ENCODE measurements around the gene ULK4.
"Not testable (repeated sequence)": the region's sequence is repeated elsewhere in the genome, so short reads cannot be mapped to it uniquely, and the experiment has no call there.

ULK4 gene

DNA sequence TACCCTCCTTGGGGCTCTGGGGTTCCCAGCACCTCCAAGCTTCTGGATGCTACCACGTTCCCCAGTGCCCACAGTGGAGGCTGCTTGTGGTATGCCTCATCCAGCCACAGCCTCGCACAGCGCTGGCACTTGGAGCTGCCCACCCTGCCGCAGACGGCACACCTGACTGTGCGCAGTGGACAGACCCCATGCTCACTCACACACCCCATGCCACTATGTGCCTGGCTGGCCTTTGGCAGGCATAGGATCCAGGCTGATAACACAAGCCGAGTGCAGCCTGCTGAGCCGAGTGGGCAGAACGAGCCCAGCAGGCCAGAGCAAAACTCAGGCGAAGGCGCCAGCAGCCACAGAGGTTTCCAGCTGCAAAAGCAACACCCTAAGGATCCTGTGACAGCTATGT, 311.5 kb downstream of the ULK4 start:
- Histone ChIP-seq H3K4me1 (ENCODE audit: control insufficient read depth, insufficient read depth, low read length) (peaks cover 6% of the 10 kb centered on the region), H3K4me3 (ENCODE audit: low read length) (no peak overlapping the region), H3K9ac (ENCODE audit: low read depth, low read length) (no peak overlapping the region), H3K9me3 (replicated peaks; ENCODE audit: low read length) (no peaks in the 10 kb centered on the region), H3K36me3 (ENCODE audit: insufficient read depth, low read length) (no peaks in the 10 kb centered on the region), H3K27me3 (ENCODE audit: control insufficient read depth, insufficient read depth, low read length) (no peaks in the 10 kb centered on the region), H3K4me2 (ENCODE audit: low read length) (no peak overlapping the region)

DNA sequence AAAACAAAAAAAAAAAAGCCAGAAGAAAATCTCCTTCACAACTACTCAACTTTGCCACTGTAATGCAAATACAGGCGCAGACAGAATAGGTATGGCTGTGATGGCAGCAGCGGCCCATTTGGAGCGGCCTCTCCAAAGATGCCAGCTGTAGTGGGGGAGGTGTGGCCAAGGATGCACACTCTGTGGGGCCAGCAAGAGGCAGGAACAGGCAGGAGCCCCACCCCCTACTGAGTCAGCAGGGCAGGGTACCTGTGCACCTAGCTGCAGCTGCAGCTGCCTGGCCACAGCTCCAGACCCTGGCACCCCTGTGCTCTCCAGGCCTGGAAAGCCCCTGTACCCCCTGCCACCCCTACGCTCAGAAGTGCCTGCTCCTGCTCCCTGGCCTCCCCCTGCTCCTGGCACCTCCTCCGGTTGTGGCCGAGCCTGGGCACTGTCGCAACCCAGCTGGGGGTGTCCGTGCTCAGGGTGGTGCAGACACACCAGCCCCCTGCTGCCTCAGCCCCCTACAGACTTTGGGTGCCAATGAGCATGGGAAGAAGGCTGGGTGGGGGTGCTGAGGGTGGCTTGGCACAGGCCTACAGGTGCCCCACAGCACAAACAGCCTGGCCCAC, 312.7 kb downstream of the ULK4 start:
- no peaks in the 10 kb centered on the region for H3K9me3 ChIP-seq (replicated peaks; ENCODE audit: low read length)
- no peaks in the 10 kb centered on the region for H3K27me3 ChIP-seq (ENCODE audit: control insufficient read depth, insufficient read depth, low read length)
- peaks cover 6% of the 10 kb centered on the region for H3K4me1 ChIP-seq (ENCODE audit: control insufficient read depth, insufficient read depth, low read length)
- H3K4me2 ChIP-seq (ENCODE audit: low read length) = no peak overlapping the region
- H3K36me3 ChIP-seq (ENCODE audit: insufficient read depth, low read length) = no peaks in the 10 kb centered on the region
- no peak overlapping the region for H3K9ac ChIP-seq (ENCODE audit: low read depth, low read length)
- no peak overlapping the region for H3K4me3 ChIP-seq (ENCODE audit: low read length)

- H3K4me1 ChIP-seq (ENCODE audit: control insufficient read depth, insufficient read depth, low read length); H3K4me2 ChIP-seq (ENCODE audit: low read length); H3K9me3 ChIP-seq (replicated peaks; ENCODE audit: low read length); H3K4me3 ChIP-seq (ENCODE audit: low read length); H3K36me3 ChIP-seq (ENCODE audit: insufficient read depth, low read length); H3K9ac ChIP-seq (ENCODE audit: low read depth, low read length); H3K27me3 ChIP-seq (ENCODE audit: control insufficient read depth, insufficient read depth, low read length): not testable (repeated sequence)
Observed at GRCh38 chr3:41647730-41648129, 314.2 kb downstream of the ULK4 start.

DNA sequence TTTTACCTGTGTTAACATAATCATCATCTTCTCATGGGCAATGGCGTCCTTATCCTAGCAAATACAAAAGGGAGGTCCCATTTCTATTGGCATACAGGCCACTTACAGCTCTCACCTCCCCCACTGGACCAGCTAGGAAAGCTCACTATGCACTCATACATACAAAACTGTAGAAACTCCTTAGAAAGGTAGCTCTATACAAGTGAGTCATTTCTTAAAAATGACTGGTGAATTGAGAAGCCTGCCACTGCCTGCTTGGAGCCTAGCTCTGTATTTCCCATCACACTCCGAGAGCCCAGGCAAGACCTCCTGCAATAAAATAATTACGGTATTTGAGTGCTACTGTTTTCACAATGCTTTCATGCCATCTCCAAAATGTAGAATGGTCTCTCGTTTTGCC, 321.8 kb downstream of the ULK4 start:
- Histone ChIP-seq H3K4me3 (ENCODE audit: low read length) (no peak overlapping the region), H3K9me3 (replicated peaks; ENCODE audit: low read length) (no peaks in the 10 kb centered on the region), H3K36me3 (ENCODE audit: insufficient read depth, low read length) (no peaks in the 10 kb centered on the region), H3K27me3 (ENCODE audit: control insufficient read depth, insufficient read depth, low read length) (no peaks in the 10 kb centered on the region), H3K9ac (ENCODE audit: low read depth, low read length) (no peak overlapping the region), H3K4me1 (ENCODE audit: control insufficient read depth, insufficient read depth, low read length) (no peaks in the 10 kb centered on the region), H3K4me2 (ENCODE audit: low read length) (no peak overlapping the region)

DNA sequence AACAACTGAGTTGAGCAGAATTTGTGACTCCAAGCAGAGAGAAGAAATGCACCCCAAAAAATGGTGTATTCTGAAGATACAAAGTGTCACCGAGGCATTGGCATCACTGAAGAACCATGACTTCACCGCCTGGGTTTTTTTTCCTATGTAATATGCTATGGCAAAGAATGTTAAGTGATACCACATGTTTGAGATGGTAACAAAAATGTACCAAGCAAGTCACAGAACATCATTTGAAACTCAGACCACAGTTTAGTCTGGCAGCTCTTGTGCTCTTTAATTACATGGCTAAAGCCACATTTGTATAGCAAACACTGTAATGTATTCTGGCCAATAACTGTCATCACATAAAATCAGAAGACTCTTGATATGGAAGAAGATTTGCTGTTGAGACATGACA, 323.5 kb downstream of the ULK4 start:
- Histone ChIP-seq H3K9ac (ENCODE audit: low read depth, low read length) (no peak overlapping the region), H3K27me3 (ENCODE audit: control insufficient read depth, insufficient read depth, low read length) (no peaks in the 10 kb centered on the region), H3K4me2 (ENCODE audit: low read length) (no peak overlapping the region), H3K4me3 (ENCODE audit: low read length) (no peak overlapping the region), H3K4me1 (ENCODE audit: control insufficient read depth, insufficient read depth, low read length) (no peaks in the 10 kb centered on the region), H3K36me3 (ENCODE audit: insufficient read depth, low read length) (no peaks in the 10 kb centered on the region), H3K9me3 (replicated peaks; ENCODE audit: low read length) (no peaks in the 10 kb centered on the region)

- no peak overlapping the region for H3K4me3 ChIP-seq (ENCODE audit: low read length)
- no peaks in the 10 kb centered on the region for H3K27me3 ChIP-seq (ENCODE audit: control insufficient read depth, insufficient read depth, low read length)
- H3K4me1 ChIP-seq (ENCODE audit: control insufficient read depth, insufficient read depth, low read length) = no peaks in the 10 kb centered on the region
- H3K9me3 ChIP-seq (replicated peaks; ENCODE audit: low read length) = no peaks in the 10 kb centered on the region
- H3K4me2 ChIP-seq (ENCODE audit: low read length) = no peak overlapping the region
- no peak overlapping the region for H3K9ac ChIP-seq (ENCODE audit: low read depth, low read length)
- no peaks in the 10 kb centered on the region for H3K36me3 ChIP-seq (ENCODE audit: insufficient read depth, low read length)
Observed at GRCh38 chr3:41632700-41633099, 329.2 kb downstream of the ULK4 start.

- Histone ChIP-seq H3K9ac (ENCODE audit: low read depth, low read length) (no peak overlapping the region), H3K36me3 (ENCODE audit: insufficient read depth, low read length) (no peaks in the 10 kb centered on the region), H3K4me1 (ENCODE audit: control insufficient read depth, insufficient read depth, low read length) (no peaks in the 10 kb centered on the region), H3K27me3 (ENCODE audit: control insufficient read depth, insufficient read depth, low read length) (no peaks in the 10 kb centered on the region), H3K4me3 (ENCODE audit: low read length) (no peak overlapping the region), H3K4me2 (ENCODE audit: low read length) (no peak overlapping the region), H3K9me3 (replicated peaks; ENCODE audit: low read length) (no peaks in the 10 kb centered on the region)
Observed at GRCh38 chr3:41630708-41631107, 331.2 kb downstream of the ULK4 start.

- Histone ChIP-seq H3K4me1 (ENCODE audit: control insufficient read depth, insufficient read depth, low read length) (no peaks in the 10 kb centered on the region), H3K36me3 (ENCODE audit: insufficient read depth, low read length) (no peaks in the 10 kb centered on the region)
Observed at GRCh38 chr3:41629986-41630385, 331.9 kb downstream of the ULK4 start.

DNA sequence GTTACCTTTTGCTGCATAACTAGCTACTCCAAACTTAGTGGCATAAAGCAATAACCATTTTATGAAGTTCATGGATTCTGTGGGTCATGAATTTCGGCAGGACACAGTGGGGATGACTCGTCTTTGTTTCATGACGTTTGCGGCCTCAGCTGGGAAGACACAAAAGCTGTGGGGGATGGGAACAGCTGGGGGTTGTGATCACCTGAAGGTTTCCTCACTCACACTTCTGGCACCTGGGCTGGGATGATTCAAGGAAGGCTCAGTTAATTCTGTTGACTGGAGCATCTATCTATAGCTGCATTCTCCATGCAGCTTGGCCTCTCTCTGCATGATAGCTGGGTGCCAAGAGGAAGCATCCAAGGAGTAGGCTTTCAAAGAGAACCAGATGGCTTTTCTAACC, 332.8 kb downstream of the ULK4 start:
- Histone ChIP-seq H3K9me3 (replicated peaks; ENCODE audit: low read length) (no peaks in the 10 kb centered on the region), H3K4me1 (ENCODE audit: control insufficient read depth, insufficient read depth, low read length) (no peaks in the 10 kb centered on the region), H3K36me3 (ENCODE audit: insufficient read depth, low read length) (no peaks in the 10 kb centered on the region), H3K27me3 (ENCODE audit: control insufficient read depth, insufficient read depth, low read length) (no peaks in the 10 kb centered on the region), H3K4me2 (ENCODE audit: low read length) (no peak overlapping the region), H3K9ac (ENCODE audit: low read depth, low read length) (no peak overlapping the region), H3K4me3 (ENCODE audit: low read length) (no peak overlapping the region)

More at GRCh38 chr3:41629986-41630385, 331.9 kb downstream of the ULK4 start:
- no peaks in the 10 kb centered on the region for H3K27me3 ChIP-seq (ENCODE audit: control insufficient read depth, insufficient read depth, low read length)
- no peak overlapping the region for H3K9ac ChIP-seq (ENCODE audit: low read depth, low read length)
- no peaks in the 10 kb centered on the region for H3K9me3 ChIP-seq (replicated peaks; ENCODE audit: low read length)
- no peak overlapping the region for H3K4me3 ChIP-seq (ENCODE audit: low read length)
- H3K4me2 ChIP-seq (ENCODE audit: low read length) = no peak overlapping the region

DNA sequence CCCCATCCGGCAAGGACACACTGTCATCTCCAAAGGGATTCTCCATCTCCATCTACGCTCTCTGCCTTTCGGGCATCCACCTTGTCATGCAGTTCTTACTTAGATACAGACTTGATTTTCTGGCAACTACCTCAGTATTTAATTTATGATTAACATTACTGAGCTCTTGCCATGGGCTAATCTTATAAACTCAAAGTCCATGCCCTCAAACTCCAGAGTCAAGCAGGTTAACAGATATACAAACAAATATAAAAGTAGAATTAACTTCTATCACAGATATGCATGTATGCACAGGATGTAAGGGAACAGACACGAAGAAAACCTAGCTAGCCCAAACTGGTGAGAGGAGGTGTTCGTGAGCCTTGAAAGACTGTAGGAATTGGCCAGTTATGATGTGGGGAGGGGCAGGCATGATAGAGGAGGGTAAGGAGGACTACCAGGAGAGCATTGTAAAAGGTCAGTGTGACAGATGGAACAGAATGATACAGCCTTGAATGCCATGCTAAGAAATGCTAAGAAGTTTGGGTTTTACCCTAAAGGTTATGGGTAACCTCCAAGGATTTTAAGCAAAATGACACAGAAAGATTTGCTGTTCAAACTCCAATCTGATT, 334.3 kb downstream of the ULK4 start:
- Histone ChIP-seq H3K9me3 (replicated peaks; ENCODE audit: low read length) (no peaks in the 10 kb centered on the region), H3K27me3 (ENCODE audit: control insufficient read depth, insufficient read depth, low read length) (no peaks in the 10 kb centered on the region), H3K4me2 (ENCODE audit: low read length) (no peak overlapping the region), H3K4me1 (ENCODE audit: control insufficient read depth, insufficient read depth, low read length) (no peaks in the 10 kb centered on the region), H3K36me3 (ENCODE audit: insufficient read depth, low read length) (no peaks in the 10 kb centered on the region), H3K4me3 (ENCODE audit: low read length) (no peak overlapping the region), H3K9ac (ENCODE audit: low read depth, low read length) (no peak overlapping the region)

- no peaks in the 10 kb centered on the region for H3K9me3 ChIP-seq (replicated peaks; ENCODE audit: low read length)
- H3K36me3 ChIP-seq (ENCODE audit: insufficient read depth, low read length) = no peaks in the 10 kb centered on the region
- H3K4me3 ChIP-seq (ENCODE audit: low read length) = no peak overlapping the region
- H3K4me2 ChIP-seq (ENCODE audit: low read length) = no peak overlapping the region
- no peaks in the 10 kb centered on the region for H3K4me1 ChIP-seq (ENCODE audit: control insufficient read depth, insufficient read depth, low read length)
- no peak overlapping the region for H3K9ac ChIP-seq (ENCODE audit: low read depth, low read length)
- H3K27me3 ChIP-seq (ENCODE audit: control insufficient read depth, insufficient read depth, low read length) = no peaks in the 10 kb centered on the region
Observed at GRCh38 chr3:41612853-41613252, 349.1 kb downstream of the ULK4 start.

DNA sequence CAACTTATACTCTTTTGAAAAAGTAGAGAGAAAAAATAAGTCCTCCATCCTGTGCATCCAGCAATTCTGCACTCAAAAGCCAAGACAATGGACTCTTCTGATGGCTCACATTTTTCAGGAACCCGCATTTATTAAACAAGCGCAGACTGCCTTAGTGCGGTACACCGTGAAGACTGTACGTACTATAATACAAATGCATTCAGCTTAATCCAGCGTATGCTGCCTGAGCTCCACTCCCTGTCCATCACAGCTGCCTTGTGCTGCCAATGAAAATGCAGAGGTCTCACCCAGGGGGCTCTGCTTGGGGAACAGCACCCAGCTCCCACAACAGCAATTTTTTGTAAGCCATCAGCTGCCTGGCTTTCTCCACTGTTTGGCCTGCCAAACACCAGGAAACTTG, 350.9 kb downstream of the ULK4 start:
- no peaks in the 10 kb centered on the region for H3K27me3 ChIP-seq (ENCODE audit: control insufficient read depth, insufficient read depth, low read length)
- H3K9me3 ChIP-seq (replicated peaks; ENCODE audit: low read length) = no peaks in the 10 kb centered on the region
- H3K4me2 ChIP-seq (ENCODE audit: low read length) = no peak overlapping the region
- no peak overlapping the region for H3K4me3 ChIP-seq (ENCODE audit: low read length)
- no peak overlapping the region for H3K9ac ChIP-seq (ENCODE audit: low read depth, low read length)
- H3K4me1 ChIP-seq (ENCODE audit: control insufficient read depth, insufficient read depth, low read length) = no peaks in the 10 kb centered on the region
- H3K36me3 ChIP-seq (ENCODE audit: insufficient read depth, low read length) = no peaks in the 10 kb centered on the region
